Medulla oblongata (tissue), 1 donor: ENCODE measurements around the gene EFNA3.

Experiments used
- DNase-seq: peaks from one replicate; pipeline ENCODE4 v3.0.0-alpha.2; 2015; ENCODE audit errors: extremely low spot score

The EFNA3 gene

GRCh38 chr1:155066777-155067176 lies 11.9 kb upstream of the EFNA3 start:
- no peak for DNase-seq

GRCh38 chr1:155068599-155068998 lies 10.0 kb upstream of the EFNA3 start:
- no peak for DNase-seq

GRCh38 chr1:155069551-155070157 lies 9.0 kb upstream of the EFNA3 start:
- DNase-seq, result no peak

- no peak for DNase-seq
These were observed 8.4 kb upstream of the EFNA3 start for GRCh38 chr1:155070158-155070621.

GRCh38 chr1:155070721-155071569 lies 7.7 kb upstream of the EFNA3 start:
- DNase-seq, result no peak

- DNase-seq, result no peak
These were observed 6.9 kb upstream of the EFNA3 start for GRCh38 chr1:155071701-155072100.

GRCh38 chr1:155072531-155073289 lies 5.9 kb upstream of the EFNA3 start:
- DNase-seq, result no peak

- DNase-seq, result no peak
These were observed 5.0 kb upstream of the EFNA3 start for GRCh38 chr1:155073377-155074242.

GRCh38 chr1:155075535-155075934 lies 3.1 kb upstream of the EFNA3 start:
- no peak for DNase-seq

- DNase-seq, result no peak
These were observed 2.3 kb upstream of the EFNA3 start for GRCh38 chr1:155076371-155076770.

- DNase-seq, result no peak
These were observed 1.3 kb upstream of the EFNA3 start for GRCh38 chr1:155077346-155077745.

- DNase-seq, result no peak
These were observed 735 bp upstream of the EFNA3 start for GRCh38 chr1:155077758-155078445.

- no peak for DNase-seq
These were observed 511 bp downstream of the EFNA3 start for GRCh38 chr1:155079210-155079486.

- no peak for DNase-seq
These were observed 1.1 kb downstream of the EFNA3 start for GRCh38 chr1:155079487-155080311.

GRCh38 chr1:155080312-155081228 lies 1.9 kb downstream of the EFNA3 start:
- DNase-seq, result no peak

GRCh38 chr1:155081472-155082300 lies 3.0 kb downstream of the EFNA3 start:
- DNase-seq, result no peak

GRCh38 chr1:155082301-155083051 lies 3.8 kb downstream of the EFNA3 start:
- DNase-seq, result no peak
